K562 (cell line): ENCODE measurements around the gene MYLK4. TPM values are rescaled to one million over a fixed set of nuclear protein-coding genes. Genes with fewer than 3 reads are reported as not detected.

ENCODE experiments used
- ATAC-seq: fragments of 200-7000 bp; cut with Tn5 transposase; 3 replicates; pipeline ENCODE4 v1.9.1; 2020; ENCODE audit warnings: moderate library complexity
- BruUV-seq: library from RNA; stranded (reverse); fragments of 400-500 nt; replicated peaks from 2 replicates; lab custom pipeline; 2021; lab: Mats Ljungman, UMichigan
- CTCF ChIA-PET: fragments of 300-600 bp; formaldehyde crosslinking; extraction: SDS; loops from one replicate; lab custom pipeline; 2021; ENCODE audit warnings: low intra/inter-chr PET ratio; lab: Yijun Ruan, JAX
- POLR2A ChIA-PET: fragments of 300-600, 350-650 bp; sonication (Branson Sonifier 250); formaldehyde crosslinking; extraction: SDS; loops from one replicate; lab custom pipeline; 2021; ENCODE audit warnings: antibody characterized with exemption, inconsistent platforms; lab: Yijun Ruan, JAX
- DNase-seq, 4 experiments: peaks; one replicate each; pipeline versions ENCODE4 v3.0.0 to v3.0.0-alpha.2; 2011 to 2018; ENCODE audit warnings: low spot score in 3 of 4, mixed read lengths in 3 of 4; ENCODE audit errors: extremely low read depth in 1 of 4
- FAIRE-seq: peaks from 2 replicates; lab custom pipeline; 2011; peaks lifted over from hg19 to GRCh38; lab: Jason Lieb, UNC
- H2AFZ ChIP-seq: 2 replicates; pipeline ENCODE4 v1.6.0; 2011; ENCODE audit warnings: low read depth, low read length, control low read depth, inconsistent platforms
- H3K27ac ChIP-seq: fragments of 200-600 bp; 3 replicates; pipeline ENCODE4 v1.8.0; 2011; ENCODE audit warnings: low read depth, mild to moderate bottlenecking, control low read depth, inconsistent platforms, low read length, moderate library complexity, mixed read lengths; ENCODE audit errors: extremely low read depth
- H3K27me3 ChIP-seq, 2 experiments: fragments of 300-600 bp in 1 of 2; 2 replicates in 1 of 2; 3 replicates in 1 of 2; pipeline versions ENCODE4 v1.6.0 to v1.8.0; 2011; ENCODE audit warnings: inconsistent platforms in 2 of 2, low read length in 2 of 2, mild to moderate bottlenecking in 1 of 2, mixed read lengths in 1 of 2, moderate library complexity in 1 of 2; ENCODE audit not compliant: control insufficient read depth in 2 of 2, insufficient read depth in 2 of 2
- H3K36me3 ChIP-seq: fragments of 300-600 bp; 3 replicates; pipeline ENCODE4 v1.8.0; 2011; ENCODE audit warnings: mild to moderate bottlenecking, low read length, inconsistent platforms; ENCODE audit not compliant: control insufficient read depth, insufficient read depth
- H3K4me1 ChIP-seq, 2 experiments: fragments of 200-600 bp in 1 of 2; replicated peaks in 1 of 2; 2 replicates in 1 of 2; 3 replicates in 1 of 2; pipeline versions ENCODE4 v1.5.1 to v1.8.0; 2011; ENCODE audit warnings: inconsistent platforms in 2 of 2, low read length in 2 of 2, mild to moderate bottlenecking in 1 of 2, mixed read lengths in 1 of 2, moderate library complexity in 1 of 2; ENCODE audit not compliant: control insufficient read depth in 2 of 2, insufficient read depth in 2 of 2
- H3K4me2 ChIP-seq: 2 replicates; pipeline ENCODE4 v1.6.1; 2011; ENCODE audit warnings: low read length, control low read depth, inconsistent platforms, mixed read lengths; ENCODE audit not compliant: insufficient read depth
- H3K4me3 ChIP-seq: fragments of 200-600 bp; sonication (generic), shearing (Covaris generic); 2 replicates; pipeline ENCODE4 v1.5.1; 2016; ENCODE audit warnings: control low read depth, inconsistent platforms
- H3K79me2 ChIP-seq: fragments of 200-600 bp; 3 replicates; pipeline ENCODE4 v1.8.0; 2011; ENCODE audit warnings: low read length, inconsistent platforms; ENCODE audit not compliant: control insufficient read depth, insufficient read depth
- H3K9ac ChIP-seq, 2 experiments: 2 replicates each; pipeline versions ENCODE4 v1.6.0 to v1.6.1; 2011; ENCODE audit warnings: low read depth in 2 of 2, low read length in 2 of 2, control low read depth in 1 of 2, inconsistent platforms in 1 of 2, mild to moderate bottlenecking in 1 of 2, mixed read lengths in 1 of 2; ENCODE audit not compliant: insufficient read depth in 1 of 2
- H3K9me1 ChIP-seq: one replicate; pipeline ENCODE4 v1.6.0; 2011; ENCODE audit warnings: inconsistent platforms, mild to moderate bottlenecking, low read length, moderate library complexity; ENCODE audit not compliant: control insufficient read depth, insufficient read depth
- H3K9me3 ChIP-seq: replicated peaks from 2 replicates; pipeline ENCODE4 v1.5.1; 2011; ENCODE audit warnings: low read depth, low read length, inconsistent platforms; ENCODE audit not compliant: control insufficient read depth, insufficient read depth
- H4K20me1 ChIP-seq: replicated peaks from 2 replicates; pipeline ENCODE4 v1.6.1; 2011; ENCODE audit warnings: low read length, inconsistent platforms, mixed read lengths; ENCODE audit not compliant: control insufficient read depth, insufficient read depth
- ARID3A ChIP-seq: IDR thresholded peaks from 2 replicates; pipeline ENCODE4 v1.6.1; 2012; ENCODE audit warnings: low read depth, low read length, improper control_type of control experiment, borderline replicate concordance
- ARNT ChIP-seq, 2 experiments: fragments of 450-650 bp; IDR thresholded peaks; 2 replicates each; pipeline ENCODE4 v1.6.1; 2016; ENCODE audit warnings: mild to moderate bottlenecking in 1 of 2
- ATF1 ChIP-seq, 2 experiments: fragments of 450-650 bp in 1 of 2; IDR thresholded peaks; 2 replicates each; pipeline ENCODE4 v1.6.1; 2016; ENCODE audit warnings: missing compliant biosample characterization in 1 of 2, missing genetic modification characterization in 1 of 2
- CTBP1 ChIP-seq: fragments of 450-650 bp; IDR thresholded peaks from 2 replicates; pipeline ENCODE4 v1.6.1; 2016; ENCODE audit warnings: borderline replicate concordance
- FIP1L1 ChIP-seq: fragments of 200-400 bp; formaldehyde crosslinking; IDR thresholded peaks from 2 replicates; pipeline ENCODE4 v1.6.1; 2018; ENCODE audit warnings: mild to moderate bottlenecking, low read depth, low read length; ENCODE audit not compliant: poor library complexity, severe bottlenecking
- FOSL1 ChIP-seq: fragments of 200-800 bp; sonication (Bioruptor generic); conservative IDR thresholded peaks from 2 replicates; pipeline ENCODE4 v1.6.1; 2016; ENCODE audit warnings: missing genetic modification characterization, missing compliant biosample characterization
- FOXP1 ChIP-seq: sonication (generic); formaldehyde crosslinking; IDR thresholded peaks from 2 replicates; pipeline ENCODE4 v1.8.0; 2022; ENCODE audit warnings: mild to moderate bottlenecking, missing genetic modification reagents
- HBP1 ChIP-seq: fragments of 450-650 bp; formaldehyde crosslinking; IDR thresholded peaks from 2 replicates; pipeline ENCODE4 v1.4.0; 2022; ENCODE audit warnings: missing genetic modification characterization
- HDGF ChIP-seq: fragments of 450-650 bp; IDR thresholded peaks from 2 replicates; pipeline ENCODE4 v1.6.1; 2016
- NR3C1 ChIP-seq: sonication (generic); formaldehyde crosslinking; IDR thresholded peaks from 2 replicates; pipeline ENCODE4 v1.8.1; 2022; ENCODE audit warnings: missing genetic modification reagents
- PCBP2 ChIP-seq: fragments of 200-400 bp; formaldehyde crosslinking; IDR thresholded peaks from 2 replicates; pipeline ENCODE4 v1.6.1; 2018; ENCODE audit warnings: low read length, low read depth, mild to moderate bottlenecking, moderate library complexity; ENCODE audit not compliant: poor library complexity, severe bottlenecking
- POLR2AphosphoS5 ChIP-seq: IDR thresholded peaks from 2 replicates; pipeline ENCODE4 v1.6.1; 2011; ENCODE audit warnings: mild to moderate bottlenecking, low read depth, low read length, moderate library complexity; ENCODE audit not compliant: control insufficient read depth, insufficient read depth
- RAD21 ChIP-seq, 2 experiments: fragments of 250-450 bp in 1 of 2; fragments of 450-650 bp in 1 of 2; sonication (Bioruptor Pico) in 1 of 2; formaldehyde crosslinking in 1 of 2; IDR thresholded peaks in 1 of 2; conservative IDR thresholded peaks in 1 of 2; 2 replicates each; pipeline versions ENCODE4 v1.4.0 to v1.8.0; 2020 to 2022; ENCODE audit warnings: mild to moderate bottlenecking in 2 of 2, moderate library complexity in 1 of 2
- SMARCB1 ChIP-seq: IDR thresholded peaks from 2 replicates; pipeline ENCODE4 v1.6.1; 2011; ENCODE audit warnings: improper control_type of control experiment, low read depth; ENCODE audit not compliant: insufficient read length
- SRSF1 ChIP-seq: fragments of 200-400 bp; formaldehyde crosslinking; IDR thresholded peaks from 2 replicates; pipeline ENCODE4 v1.6.1; 2017; ENCODE audit warnings: mild to moderate bottlenecking, low read depth, low read length, moderate library complexity
- ZBTB2 ChIP-seq: fragments of 450-650 bp; IDR thresholded peaks from 2 replicates; pipeline ENCODE4 v1.6.1; 2016; ENCODE audit warnings: antibody characterized with exemption
- ZEB2 ChIP-seq: fragments of 450-650 bp; IDR thresholded peaks from 2 replicates; pipeline ENCODE4 v1.6.1; 2016
- ZNF282 ChIP-seq: sonication (generic); formaldehyde crosslinking; IDR thresholded peaks from 2 replicates; pipeline ENCODE4 v1.8.1; 2023; ENCODE audit warnings: missing genetic modification reagents
- ZNF316 ChIP-seq: fragments of 450-650 bp; IDR thresholded peaks from 2 replicates; pipeline ENCODE4 v1.6.1; 2016
- WGBS: fragments of 100-300 bp; shearing (Covaris generic); methylation state at CpG from one replicate; pipeline ENCODE4 v1.1.6; 2016; ENCODE audit warnings: low coverage, mixed read lengths; ENCODE audit not compliant: insufficient coverage; ENCODE audit errors: missing lambda C conversion rate; 5-methylcytosine and 5-hydroxymethylcytosine counted together
- in situ Hi-C: fragments of 300-500 bp; cut with MboI; formaldehyde crosslinking; loops from 4 replicates; pipeline ENCODE4 v1.15.0; 2018; ENCODE audit warnings: inconsistent platforms, mixed read lengths
- intact Hi-C: fragments of 100-400 bp; cut with micrococcal nuclease; formaldehyde crosslinking; loops from 2 replicates; pipeline ENCODE4 v1.14.2; 2022
- polyA plus RNA-seq, 8 experiments: library from polyadenylated mRNA; depleted of rRNA in 4 of 8; stranded (reverse) in 5 of 8; unstranded in 3 of 8; fragments of >200 nt; fragmentation: Nextera tagmentation in 2 of 8; fragmentation: Illumina TruSeq in 1 of 8; extraction: Ambion mirVana in 2 of 8; extraction: Trizol in 1 of 8; gene quantifications; 2 replicates each; pipeline versions ENCODE4 v1.2.1 to v1.2.3, GENCODE V29; 2011 to 2014; ENCODE audit warnings: inconsistent platforms in 1 of 8, missing spikeins in 1 of 8
- total RNA-seq, 7 experiments: library from RNA; depleted of rRNA in 6 of 7; stranded (reverse); fragments of >200 nt in 6 of 7; fragmentation: Illumina TruSeq in 2 of 7; extraction: Trizol in 2 of 7; gene quantifications; 2 replicates each; pipeline versions ENCODE4 v1.2.1 to v1.2.3, GENCODE V29; 2011 to 2021; ENCODE audit warnings: low replicate concordance in 1 of 7

MYLK4 gene
- total and polyA plus RNA-seq, 9 of the 15 experiments (the other 6 are each of a cell fraction or from before 2014, with no cell fraction given): 0.01 to 0.15 (median 0.06) TPM

- H3K4me1 ChIP-seq: peaks cover 0 to 15% of the 10 kb centered on the region in 2 experiments; a peak in 3 of 5 replicates
- H3K4me3 ChIP-seq: no peak overlapping the region
- peak in 2 of 4 experiments; percentile 41 to 55 for DNase-seq
- ATAC-seq: peak; percentile 76
- peak overlapping the region in 1 of 2 experiments; percentile 27; a peak in 1 of 4 replicates for H3K9ac ChIP-seq
- WGBS: 4% methylated on average over 8 of the region's 8 CpGs
- intact Hi-C loops: no loop called here
- CTCF ChIA-PET: no interaction called here
- in situ Hi-C loops: no loop called here
- FAIRE-seq: peak; percentile 75
- peak overlapping the region; percentile 42 for H3K4me2 ChIP-seq
- H3K9me3 ChIP-seq: no peaks in the 10 kb centered on the region
- POLR2A ChIA-PET: interaction anchor here (0.5 to 1.2 kb wide), 3 partner anchors 10 to 346 kb away, joined by 3 to 8 read pairs (median 3); no protein-coding TSS in a partner anchor
- no peaks in the 10 kb centered on the region for H3K36me3 ChIP-seq
- peak overlapping the region; percentile 86 for H2AFZ ChIP-seq
- no peaks in the 10 kb centered on the region for H3K9me1 ChIP-seq
- H4K20me1 ChIP-seq: no peaks in the 10 kb centered on the region
- no peaks in the 10 kb centered on the region for H3K79me2 ChIP-seq
- no peaks in the 10 kb centered on the region for H3K27me3 ChIP-seq
- peak overlapping the region; percentile 69; the same call in 1 of the 3 replicates for H3K27ac ChIP-seq
- no TSS peak for BruUV-seq
- no peak for TF ChIP-seq POLR2AphosphoS5
- peak; percentile 60; the same call in 1 of the 2 replicates for TF ChIP-seq ARID3A
- TF ChIP-seq ZNF282 (CRISPR knock-in tag): no peak
- TF ChIP-seq FOXP1 (CRISPR knock-in tag): no peak
- no peak for TF ChIP-seq PCBP2
- TF ChIP-seq ATF1 (CRISPR knock-in tag; IDR thresholded peaks at IDR 0.05): no peak
- TF ChIP-seq ATF1 (tag; IDR thresholded peaks at IDR 0.05): no peak
- no peak for TF ChIP-seq SMARCB1
- no peak for TF ChIP-seq HDGF
- TF ChIP-seq HBP1 (CRISPR knock-in tag): no peak
- TF ChIP-seq RAD21 (CRISPR knock-in tag; conservative IDR thresholded peaks at IDR 0.05 in 1 of 2, IDR thresholded peaks at IDR 0.05 in 1 of 2): no peak
- TF ChIP-seq SRSF1: no peak
- no peak for TF ChIP-seq ARNT (IDR thresholded peaks at IDR 0.05)
- TF ChIP-seq ZEB2: no peak; the same call in 1 of the 2 replicates
- no peak for TF ChIP-seq ZBTB2
- TF ChIP-seq FIP1L1: no peak
- peak; percentile 63 for TF ChIP-seq FOSL1 (tag)
- TF ChIP-seq ZNF316: no peak
- no peak for TF ChIP-seq NR3C1 (CRISPR knock-in tag)
- 0 out of 2 replicates have a peak, but pooled peaks have one; percentile 25 for TF ChIP-seq CTBP1
These were observed 24.6 kb downstream of the MYLK4 start for GRCh38 chr6:2725999-2726567.
